Neural cell (in vitro differentiated cells): ENCODE measurements around the gene GALNT15. TPM values are rescaled to one million over a fixed set of nuclear protein-coding genes. Genes with fewer than 3 reads are reported as not detected.

Source experiments
- H2AFZ ChIP-seq: fragments of 200-600, 300-800 bp; sonication (generic), shearing (Covaris generic); 2 replicates; pipeline ENCODE4 v1.6.0; 2014; ENCODE audit warnings: low read depth, mild to moderate bottlenecking, antibody characterized with exemption, low read length, moderate library complexity
- H3F3A ChIP-seq: fragments of 200-600 bp; shearing (Covaris generic); 2 replicates; pipeline ENCODE4 v1.6.1; 2016; ENCODE audit warnings: mild to moderate bottlenecking, moderate library complexity, mixed read lengths, antibody characterized with exemption, low read length; ENCODE audit not compliant: insufficient read depth, poor library complexity, severe bottlenecking
- H3K27ac ChIP-seq: fragments of 200-600, 300-800 bp; sonication (generic), shearing (Covaris generic); 2 replicates; pipeline ENCODE4 v1.5.1; 2014; ENCODE audit warnings: mild to moderate bottlenecking, low read length, moderate library complexity
- H3K27me3 ChIP-seq: fragments of 300-800, 200-600 bp; sonication (generic), shearing (Covaris generic); 2 replicates; pipeline ENCODE4 v1.6.0; 2014; ENCODE audit warnings: mild to moderate bottlenecking, low read depth, low read length, moderate library complexity; ENCODE audit not compliant: insufficient read depth
- H3K36me3 ChIP-seq: fragments of 300-800, 200-600 bp; sonication (generic), shearing (Covaris generic); 2 replicates; pipeline ENCODE4 v1.5.1; 2014; ENCODE audit warnings: mild to moderate bottlenecking, antibody characterized with exemption, low read length, moderate library complexity; ENCODE audit not compliant: insufficient read depth
- H3K4me2 ChIP-seq: fragments of 300-800, 200-600 bp; sonication (generic), shearing (Covaris generic); 2 replicates; pipeline ENCODE4 v1.6.0; 2014; ENCODE audit warnings: mild to moderate bottlenecking, low read length
- H3K4me3 ChIP-seq: fragments of 300-800, 200-600 bp; sonication (generic), shearing (Covaris generic); 2 replicates; pipeline ENCODE4 v1.5.1; 2014; ENCODE audit warnings: mild to moderate bottlenecking, low read length, moderate library complexity
- H3K79me2 ChIP-seq: fragments of 200-600 bp; shearing (Covaris generic); replicated peaks from 2 replicates; pipeline ENCODE4 v1.6.0; 2014; ENCODE audit warnings: mild to moderate bottlenecking, low read length, moderate library complexity; ENCODE audit not compliant: insufficient read depth
- H3K9ac ChIP-seq: fragments of 300-800, 200-600 bp; sonication (generic), shearing (Covaris generic); 2 replicates; pipeline ENCODE4 v1.6.1; 2016; ENCODE audit warnings: mild to moderate bottlenecking, low read length, mixed read lengths
- H3K9me2 ChIP-seq: fragments of 200-600 bp; shearing (Covaris generic); 2 replicates; pipeline ENCODE4 v1.6.1; 2016; ENCODE audit warnings: mild to moderate bottlenecking, low read length, mixed read lengths; ENCODE audit not compliant: insufficient read depth
- H3K9me3 ChIP-seq: fragments of 200-600, 300-800 bp; sonication (generic), shearing (Covaris generic); 2 replicates; pipeline ENCODE4 v1.6.1; 2016; ENCODE audit warnings: mild to moderate bottlenecking, mixed run types, low read length, moderate library complexity, mixed read lengths
- H4K20me1 ChIP-seq: fragments of 200-600 bp; shearing (Covaris generic); 2 replicates; pipeline ENCODE4 v1.6.1; 2016; ENCODE audit warnings: mild to moderate bottlenecking, mixed run types; ENCODE audit not compliant: insufficient read depth
- CTCF ChIP-seq: fragments of 450-650 bp; IDR thresholded peaks from 2 replicates; pipeline ENCODE4 v1.5.1; 2014; ENCODE audit warnings: antibody characterized with exemption, mild to moderate bottlenecking, moderate library complexity; ENCODE audit not compliant: poor library complexity, severe bottlenecking
- EP300 ChIP-seq: fragments of 450-650 bp; conservative IDR thresholded peaks from 2 replicates; pipeline ENCODE4 v1.6.1; 2014; ENCODE audit warnings: antibody characterized with exemption, mild to moderate bottlenecking, moderate library complexity; ENCODE audit not compliant: poor library complexity, severe bottlenecking
- EZH2 ChIP-seq: fragments of 200-600, 300-800 bp; shearing (Covaris generic), sonication (generic); IDR thresholded peaks from 2 replicates; pipeline ENCODE4 v1.6.1; 2014; ENCODE audit warnings: antibody characterized with exemption, low read length, borderline replicate concordance, mild to moderate bottlenecking; ENCODE audit not compliant: insufficient read depth, poor library complexity, severe bottlenecking
- MXI1 ChIP-seq: fragments of 450-650 bp; conservative IDR thresholded peaks from 2 replicates; pipeline ENCODE4 v1.6.1; 2014; ENCODE audit warnings: antibody characterized with exemption, mild to moderate bottlenecking; ENCODE audit not compliant: poor library complexity, severe bottlenecking
- POLR2AphosphoS5 ChIP-seq: IDR thresholded peaks from 2 replicates; pipeline ENCODE4 v1.6.1; 2012
- RAD21 ChIP-seq: fragments of 450-650 bp; conservative IDR thresholded peaks from 2 replicates; pipeline ENCODE4 v1.6.1; 2014; ENCODE audit warnings: antibody characterized with exemption, mild to moderate bottlenecking, moderate library complexity
- REST ChIP-seq: IDR thresholded peaks from 2 replicates; pipeline ENCODE4 v1.6.1; 2012; ENCODE audit warnings: borderline replicate concordance
- SMC3 ChIP-seq: fragments of 450-650 bp; conservative IDR thresholded peaks from 2 replicates; pipeline ENCODE4 v1.6.1; 2014; ENCODE audit warnings: antibody characterized with exemption, mild to moderate bottlenecking, moderate library complexity; ENCODE audit not compliant: poor library complexity
- TAF1 ChIP-seq: IDR thresholded peaks from 2 replicates; pipeline ENCODE4 v1.6.1; 2012; ENCODE audit warnings: low read depth
- polyA plus RNA-seq: library from polyadenylated mRNA; depleted of rRNA; stranded (reverse); fragments of >200 nt; gene quantifications from 2 replicates; pipeline ENCODE4 v1.2.3, GENCODE V29; 2014

GALNT15 gene
- polyA plus RNA-seq, 1 donor from 2014 or later = 1.5 TPM

DNA sequence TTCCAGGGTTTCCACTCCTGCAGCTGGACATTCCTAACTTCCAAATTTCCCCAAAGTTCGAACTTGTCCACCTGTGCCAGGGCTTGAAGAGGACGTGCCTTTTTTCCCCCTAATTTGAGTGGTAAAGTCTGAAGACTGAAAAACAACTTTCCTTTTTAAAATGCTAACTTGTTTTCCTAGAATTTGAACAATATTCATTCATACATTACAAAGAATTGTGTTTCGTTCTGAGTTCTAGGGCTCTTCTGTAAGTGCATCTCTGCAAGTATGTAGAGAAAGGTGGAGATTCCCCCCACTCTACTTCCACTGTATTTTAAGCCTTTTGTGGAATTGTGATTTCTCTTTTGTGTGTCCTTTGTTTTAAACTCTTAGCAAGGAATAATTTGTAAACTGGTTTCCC is 80.8 kb downstream of the GALNT15 start:
- Histone ChIP-seq H3F3A (no peaks in the 10 kb centered on the region), H3K27me3 (no peaks in the 10 kb centered on the region), H3K9me2 (no peaks in the 10 kb centered on the region), H3K36me3 (no peaks in the 10 kb centered on the region), H4K20me1 (no peaks in the 10 kb centered on the region), H3K4me3 (no peak overlapping the region), H3K27ac (no peak overlapping the region), H3K4me2 (no peak overlapping the region), H2AFZ (no peak overlapping the region), H3K9ac (no peak overlapping the region), H3K9me3 (no peaks in the 10 kb centered on the region), H3K79me2 (no peaks in the 10 kb centered on the region)
- no peak for TF ChIP-seq EZH2
- no peak for TF ChIP-seq POLR2AphosphoS5
- no peak for TF ChIP-seq TAF1
- no peak for TF ChIP-seq MXI1
- TF ChIP-seq SMC3 = no peak
- TF ChIP-seq RAD21 = no peak
- no peak for TF ChIP-seq EP300
- no peak for TF ChIP-seq CTCF
- no peak for TF ChIP-seq REST

DNA sequence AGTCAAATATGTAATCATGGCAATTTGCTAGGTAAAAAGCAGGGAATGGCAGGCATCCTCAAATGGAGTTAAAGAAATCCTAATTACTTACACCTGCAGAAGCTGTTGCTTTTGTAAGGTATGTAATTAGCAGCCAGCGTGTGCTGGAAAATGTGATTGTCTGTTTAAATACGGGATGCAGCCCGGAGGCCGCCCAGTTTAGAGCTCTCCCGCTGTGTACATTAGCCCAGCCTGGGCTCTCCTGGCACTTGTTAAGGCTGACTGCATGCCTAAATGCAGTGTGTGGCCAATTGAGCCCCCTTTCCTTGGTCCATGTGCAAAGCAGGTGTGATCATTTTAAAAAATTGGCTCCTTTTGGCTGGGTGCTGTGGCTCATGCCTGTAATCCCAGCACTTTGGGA is 81.2 kb downstream of the GALNT15 start:
- Histone ChIP-seq H2AFZ (no peak overlapping the region), H4K20me1 (no peaks in the 10 kb centered on the region), H3K36me3 (no peaks in the 10 kb centered on the region), H3F3A (no peaks in the 10 kb centered on the region), H3K27me3 (no peaks in the 10 kb centered on the region), H3K27ac (no peak overlapping the region), H3K9ac (no peak overlapping the region), H3K79me2 (no peaks in the 10 kb centered on the region), H3K9me3 (no peaks in the 10 kb centered on the region), H3K4me2 (no peak overlapping the region), H3K9me2 (no peaks in the 10 kb centered on the region), H3K4me3 (no peak overlapping the region)
- no peak for TF ChIP-seq RAD21
- TF ChIP-seq EZH2 = no peak
- TF ChIP-seq MXI1 = no peak
- no peak for TF ChIP-seq REST
- TF ChIP-seq EP300 = no peak
- no peak for TF ChIP-seq SMC3
- TF ChIP-seq CTCF = no peak
- no peak for TF ChIP-seq TAF1
- TF ChIP-seq POLR2AphosphoS5 = no peak
